GM19240 (cell line): ENCODE data around the gene NXPE3.

ENCODE experiments used
- DNase-seq: peaks from one replicate; pipeline ENCODE4 v3.0.0; 2011; ENCODE audit warnings: low spot score; ENCODE audit not compliant: insufficient read length

The NXPE3 gene

DNA sequence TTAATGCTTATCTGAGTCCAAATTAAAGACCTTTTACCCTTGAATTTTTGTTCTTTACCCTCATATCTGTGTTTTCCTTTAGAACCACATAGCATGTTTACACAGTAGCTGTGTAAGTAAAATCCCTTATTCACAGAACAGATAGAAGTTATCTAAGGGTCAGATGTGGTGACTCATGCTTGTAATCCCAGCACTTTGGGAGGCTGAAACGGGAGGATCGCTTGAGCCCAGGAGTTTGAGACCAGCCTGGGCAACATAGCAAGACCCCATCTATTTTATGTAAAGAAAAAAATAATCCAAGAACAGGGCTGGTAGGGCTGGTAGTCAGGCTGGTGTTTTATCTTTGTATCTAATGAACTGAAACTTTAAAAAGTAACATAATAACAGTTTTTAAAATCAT is 23.2 kb downstream of the NXPE3 start:
- DNase-seq, result no peak

DNA sequence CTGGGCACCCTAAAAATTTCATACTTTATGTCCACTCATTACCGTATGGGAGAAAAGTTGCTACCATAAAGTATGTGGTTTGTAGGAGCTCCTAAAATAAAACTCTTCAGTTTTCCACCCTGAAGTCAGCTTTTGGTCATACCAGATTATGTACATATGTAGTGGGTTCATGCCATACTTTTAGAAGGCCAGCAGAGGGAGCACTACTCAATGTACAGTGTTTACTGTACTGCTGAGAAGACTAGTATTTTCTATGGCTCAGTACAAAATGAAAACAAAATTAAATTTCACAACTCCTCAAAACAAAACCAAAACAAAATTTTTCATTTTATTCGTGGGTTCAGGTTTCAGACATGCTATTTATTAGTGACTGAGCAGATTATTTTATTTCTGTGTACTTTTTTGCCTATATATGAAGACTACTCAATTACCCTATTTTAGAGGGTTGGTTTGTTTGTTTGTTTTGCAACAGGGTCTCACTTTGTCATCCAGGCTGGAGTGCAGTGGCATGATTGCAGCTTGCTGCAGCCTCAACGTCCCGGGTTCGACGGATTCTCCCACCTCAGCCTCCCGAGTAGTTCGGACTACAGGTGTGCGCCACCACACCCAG is 24.3 kb downstream of the NXPE3 start:
- no peak for DNase-seq

DNA sequence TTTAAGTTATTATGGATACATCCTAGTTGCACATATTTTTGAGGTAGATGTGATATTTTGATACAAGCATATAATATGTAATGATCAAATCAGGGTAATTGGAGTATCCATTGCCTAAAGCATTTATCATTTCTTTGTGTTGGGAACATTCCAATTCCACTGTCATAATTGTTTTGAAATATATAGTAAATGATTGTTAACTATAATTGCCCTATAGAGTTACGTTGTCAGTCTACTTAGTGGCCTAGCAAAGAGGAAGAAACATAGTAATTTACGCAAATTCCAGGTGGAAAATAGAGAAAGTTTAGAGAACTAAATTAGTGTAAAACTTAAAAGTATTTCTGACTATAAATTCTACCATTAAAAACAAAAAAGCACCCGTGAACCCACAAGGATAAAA is 24.9 kb downstream of the NXPE3 start:
- no peak for DNase-seq

DNA sequence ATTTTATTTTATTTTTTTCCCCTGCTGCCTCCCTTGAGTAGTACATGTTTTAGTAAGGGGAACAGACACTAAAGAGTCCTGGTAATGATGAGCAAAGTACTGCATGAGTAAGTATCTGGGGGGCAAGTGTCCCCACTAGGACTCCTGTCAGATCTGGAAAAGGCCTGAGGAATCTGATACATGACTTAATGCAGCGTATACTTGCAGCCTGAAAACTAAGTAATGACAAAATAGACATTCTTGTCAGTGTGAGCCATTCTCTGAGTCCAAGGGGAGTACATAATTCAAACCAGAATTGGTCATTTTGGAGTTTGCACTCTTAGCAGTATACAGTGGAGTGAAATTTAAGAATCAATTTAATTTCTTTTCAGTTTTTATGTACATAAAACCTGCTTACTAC is 27.5 kb downstream of the NXPE3 start:
- DNase-seq, result no peak

DNA sequence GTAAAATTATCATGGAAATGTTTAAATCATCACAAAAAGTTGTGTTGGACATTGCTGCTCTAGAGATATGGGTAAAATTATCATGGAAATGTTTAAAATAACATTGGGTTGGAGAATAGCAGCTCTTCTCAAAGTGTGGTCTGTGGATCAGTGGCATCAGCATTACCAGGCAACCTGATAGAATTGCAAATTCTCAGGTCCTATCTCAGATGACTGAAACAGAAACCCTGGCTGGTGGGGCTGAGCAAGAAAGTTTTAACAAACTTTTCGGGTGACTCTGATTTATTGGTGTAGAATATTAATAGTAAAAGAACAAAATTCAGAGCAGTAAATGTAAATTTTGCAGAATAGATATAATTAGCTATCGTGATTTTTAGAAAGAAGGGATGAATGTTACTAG is 28.9 kb downstream of the NXPE3 start:
- DNase-seq, result no peak

DNA sequence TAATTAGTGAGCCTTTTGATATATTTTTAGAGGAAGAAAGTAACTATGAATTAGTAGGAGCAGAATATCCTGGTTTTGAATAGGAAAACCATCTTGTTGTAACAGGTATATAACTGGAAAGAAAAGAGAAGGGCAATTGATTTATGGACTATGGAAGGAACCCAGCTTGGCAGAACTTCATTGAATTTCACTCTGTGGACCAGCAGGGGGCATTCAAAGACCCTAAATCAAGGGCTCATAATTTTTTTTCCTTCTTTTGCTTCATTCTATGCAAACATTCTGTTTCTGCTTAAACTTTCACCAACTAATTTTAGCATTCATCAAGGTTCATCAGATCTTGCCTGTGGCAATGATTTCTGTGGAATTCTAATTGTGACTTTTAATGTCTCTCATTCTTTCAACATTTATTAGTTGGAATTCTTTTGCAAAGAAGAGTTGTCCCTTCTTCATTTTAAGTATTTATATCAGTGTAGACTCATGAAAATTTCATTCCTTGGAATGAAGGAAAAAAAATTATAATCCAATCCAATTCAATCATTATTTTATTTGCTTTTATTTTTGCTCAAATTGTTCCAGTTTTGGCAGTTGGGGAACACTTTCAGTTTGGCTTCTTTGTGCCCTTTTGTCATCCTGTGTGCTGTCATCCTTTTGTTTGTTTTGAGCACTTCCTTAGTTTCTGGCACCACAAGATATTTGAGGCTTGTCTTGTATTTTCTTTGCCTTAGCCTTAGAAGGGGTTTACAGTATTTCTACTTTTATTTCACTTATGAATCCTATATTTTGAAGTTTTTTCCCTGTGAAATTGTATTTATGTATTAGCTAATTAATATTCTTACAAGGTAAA is 30.4 kb downstream of the NXPE3 start:
- DNase-seq, result no peak

DNA sequence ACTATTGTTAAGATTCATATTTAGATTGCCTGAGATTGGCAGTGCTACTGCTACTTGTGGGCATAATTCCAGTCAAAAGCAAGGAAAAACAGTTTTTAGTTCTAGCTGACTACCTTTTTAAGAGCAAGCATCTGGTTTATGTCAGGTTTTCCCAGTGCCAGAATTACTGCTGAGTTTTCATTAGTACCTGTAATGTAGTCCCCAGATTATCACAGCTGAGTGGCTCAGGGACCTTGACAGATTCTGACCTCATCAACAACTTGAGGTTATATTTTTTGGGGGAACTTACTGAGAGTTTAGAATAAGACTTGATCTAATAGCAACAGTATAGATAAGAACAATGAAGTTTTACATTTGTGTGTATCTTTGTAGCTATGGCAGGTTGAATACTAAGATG is 31.0 kb downstream of the NXPE3 start:
- no peak for DNase-seq

DNA sequence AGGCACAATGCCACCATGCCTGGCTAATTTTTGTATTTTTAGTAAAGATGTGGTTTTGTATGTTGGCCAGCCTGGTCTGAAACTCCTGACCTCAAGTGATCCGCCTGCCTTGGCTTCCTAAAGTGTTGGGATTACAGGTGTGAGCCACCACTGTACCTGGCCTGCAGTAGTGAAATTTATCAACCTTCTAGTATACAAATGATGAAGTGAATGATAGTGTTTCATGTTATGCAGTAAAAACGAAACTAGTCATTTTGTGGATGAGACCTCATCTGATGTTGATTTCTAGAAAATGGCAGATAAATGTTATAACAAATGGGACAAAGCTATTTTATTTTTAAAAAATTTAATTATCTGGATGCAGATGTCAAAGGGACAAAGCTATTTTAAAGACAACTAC is 32.9 kb downstream of the NXPE3 start:
- DNase-seq, result no peak

DNA sequence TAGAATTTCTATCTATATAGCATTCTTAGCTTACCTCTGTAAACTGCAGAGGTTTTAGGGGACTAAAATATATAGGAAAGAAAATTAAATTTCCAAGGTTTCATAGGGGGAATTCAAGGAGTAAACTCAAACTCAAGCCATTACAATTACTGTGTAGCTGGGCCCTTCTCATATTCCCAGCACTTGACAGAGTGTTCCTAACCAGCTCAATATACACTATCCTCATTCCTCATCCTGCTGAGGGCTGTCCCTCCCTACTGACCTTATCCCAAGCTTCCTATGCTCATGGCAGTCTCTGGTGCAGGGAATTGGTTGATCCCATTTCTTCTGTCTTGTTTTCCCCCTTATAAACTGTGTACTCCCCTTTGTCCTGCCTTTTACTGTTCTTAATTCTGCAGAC is 33.9 kb downstream of the NXPE3 start:
- DNase-seq, result no peak

DNA sequence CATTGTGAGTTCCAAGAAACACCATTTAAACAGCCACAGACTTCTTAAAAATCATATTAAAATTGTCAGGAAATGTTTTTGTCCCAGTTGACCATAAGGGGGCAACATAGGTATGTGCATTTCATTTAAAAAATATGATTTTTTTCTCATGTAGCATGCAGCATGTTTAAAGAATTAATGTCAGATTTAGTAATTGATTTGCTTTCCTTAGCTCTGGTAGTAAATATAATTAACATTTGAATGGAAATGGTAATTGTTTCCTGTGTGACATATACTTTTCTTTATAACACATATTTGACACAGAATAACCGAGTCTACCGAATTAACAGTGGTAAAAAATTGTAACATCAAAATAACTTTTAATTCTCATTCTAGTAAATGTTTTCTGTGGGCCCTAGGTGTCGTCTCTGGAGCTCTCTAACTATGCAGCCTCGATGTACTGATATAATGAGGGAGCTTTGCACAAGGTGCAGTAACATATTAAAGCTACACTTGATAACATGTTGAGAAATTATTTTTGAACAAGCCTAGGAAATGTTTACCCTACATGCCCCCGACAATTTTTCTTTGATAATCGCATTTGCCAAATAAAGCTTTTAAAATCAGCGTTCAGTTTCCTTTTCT is 34.9 kb downstream of the NXPE3 start:
- no peak for DNase-seq

DNA sequence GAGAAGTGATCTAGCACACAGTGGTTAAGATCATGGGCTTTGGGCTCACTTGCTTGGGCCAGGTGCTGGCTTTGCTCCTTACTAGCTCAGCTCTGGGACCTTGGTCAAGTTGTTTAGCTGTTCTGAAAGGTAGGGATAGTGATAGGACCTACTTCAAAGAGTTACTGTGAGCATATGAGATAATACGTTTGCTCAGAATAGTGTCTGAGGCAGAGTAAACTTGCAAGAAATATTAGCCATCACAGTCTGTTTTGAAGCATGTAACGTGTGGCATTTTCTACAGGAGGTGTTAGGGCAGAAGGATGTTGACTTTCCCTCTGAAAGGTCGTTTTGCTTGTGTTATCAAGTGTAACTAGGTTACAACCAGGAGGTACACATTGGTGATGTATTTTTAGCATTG is 35.8 kb downstream of the NXPE3 start:
- DNase-seq, result no peak

DNA sequence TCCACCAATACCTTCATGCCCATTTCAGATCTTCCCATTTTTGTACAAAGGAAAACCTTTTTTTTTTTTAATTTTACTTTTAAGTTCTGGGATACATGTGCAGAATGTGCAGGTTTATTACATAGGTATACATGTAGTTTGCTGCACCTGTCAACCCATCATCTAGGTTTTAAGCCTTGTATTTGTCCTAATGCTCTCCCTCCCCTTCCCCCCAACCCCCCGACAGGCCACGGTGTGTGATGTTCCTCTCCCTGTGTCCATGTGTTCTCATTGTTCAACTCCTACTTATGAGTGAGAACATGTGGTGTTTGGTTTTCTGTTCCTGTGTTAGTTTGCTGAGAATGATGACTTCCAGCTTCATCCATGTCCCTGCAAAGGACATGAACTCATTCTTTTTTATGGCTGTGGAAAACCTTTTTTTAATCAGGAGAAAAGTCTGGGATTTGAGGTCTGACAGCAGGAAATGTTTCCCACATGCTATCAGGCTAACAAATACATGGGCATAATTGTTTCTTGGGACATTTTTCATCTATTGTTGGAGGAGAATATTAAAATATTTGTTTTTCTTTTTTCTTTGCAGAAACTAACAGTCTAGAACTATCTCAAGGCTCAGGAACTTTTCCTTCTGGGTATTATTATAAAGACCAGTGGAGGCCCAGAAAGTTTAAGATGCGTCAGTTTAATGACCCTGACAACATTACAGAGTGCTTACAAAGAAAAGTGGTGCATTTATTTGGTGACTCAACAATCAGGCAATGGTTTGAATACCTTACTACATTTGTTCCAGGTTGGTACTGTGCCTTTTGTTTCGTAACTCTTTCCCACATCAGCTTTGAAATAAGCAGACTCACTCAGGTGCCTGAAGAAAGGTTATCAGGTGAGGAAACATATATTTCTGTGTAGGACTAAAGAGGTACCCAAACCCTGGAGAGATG is 37.5 kb downstream of the NXPE3 start:
- no peak for DNase-seq

DNA sequence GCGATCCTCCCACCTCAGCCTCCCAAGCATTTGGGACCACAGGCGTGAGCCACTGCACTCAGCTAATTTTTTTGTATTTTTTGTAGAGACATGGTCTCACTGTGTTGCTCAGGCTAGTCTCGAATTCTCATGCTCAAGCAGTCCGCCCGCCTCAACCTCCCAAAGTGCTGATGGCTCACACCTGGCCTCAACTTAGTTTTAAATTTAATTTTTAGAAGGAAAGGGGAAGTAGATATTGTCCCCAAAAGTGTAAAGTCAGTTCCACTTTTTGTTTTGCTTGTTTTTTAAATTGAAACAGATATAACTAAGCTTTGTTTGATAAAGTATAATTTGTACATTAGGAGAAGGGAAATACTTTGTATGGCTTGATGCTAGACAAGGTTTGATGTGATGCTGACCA is 39.0 kb downstream of the NXPE3 start:
- DNase-seq, result no peak

DNA sequence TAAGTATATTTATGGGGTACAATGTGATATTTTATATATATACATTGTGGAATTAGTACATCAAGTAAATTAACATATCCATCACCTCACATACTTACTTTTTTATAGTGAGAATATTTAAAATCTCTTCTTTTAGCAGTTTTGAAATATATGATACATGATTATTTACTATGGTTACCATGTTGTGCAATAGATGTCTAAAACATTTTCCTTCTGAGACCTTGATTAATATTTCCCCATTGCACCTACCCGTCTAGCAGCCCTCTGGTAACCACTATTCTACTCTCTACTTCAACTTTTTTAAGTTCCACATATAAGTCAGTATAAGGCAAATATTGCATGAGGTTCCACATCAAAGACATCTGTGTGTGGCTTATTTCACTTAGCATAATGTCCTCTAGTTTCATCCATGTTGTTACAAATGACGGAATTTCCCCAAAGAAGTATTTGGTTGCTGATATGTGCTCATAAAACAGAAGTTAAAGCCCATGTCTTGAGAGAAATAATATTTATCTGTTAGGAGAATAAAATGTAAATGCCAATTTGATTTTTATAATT is 40.7 kb downstream of the NXPE3 start:
- DNase-seq, result no peak

DNA sequence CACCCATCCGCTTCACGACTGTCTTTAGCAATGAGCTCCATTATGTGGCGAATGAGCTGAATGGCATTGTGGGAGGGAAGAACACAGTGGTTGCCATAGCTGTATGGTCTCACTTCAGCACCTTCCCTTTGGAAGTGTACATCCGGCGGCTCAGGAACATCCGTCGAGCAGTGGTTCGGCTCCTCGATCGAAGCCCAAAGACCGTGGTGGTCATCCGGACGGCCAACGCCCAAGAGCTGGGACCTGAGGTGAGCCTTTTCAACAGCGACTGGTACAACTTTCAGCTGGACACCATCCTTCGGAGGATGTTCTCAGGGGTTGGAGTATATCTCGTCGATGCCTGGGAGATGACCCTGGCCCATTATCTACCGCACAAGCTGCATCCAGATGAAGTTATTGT is 42.5 kb downstream of the NXPE3 start:
- DNase-seq, result no peak

DNA sequence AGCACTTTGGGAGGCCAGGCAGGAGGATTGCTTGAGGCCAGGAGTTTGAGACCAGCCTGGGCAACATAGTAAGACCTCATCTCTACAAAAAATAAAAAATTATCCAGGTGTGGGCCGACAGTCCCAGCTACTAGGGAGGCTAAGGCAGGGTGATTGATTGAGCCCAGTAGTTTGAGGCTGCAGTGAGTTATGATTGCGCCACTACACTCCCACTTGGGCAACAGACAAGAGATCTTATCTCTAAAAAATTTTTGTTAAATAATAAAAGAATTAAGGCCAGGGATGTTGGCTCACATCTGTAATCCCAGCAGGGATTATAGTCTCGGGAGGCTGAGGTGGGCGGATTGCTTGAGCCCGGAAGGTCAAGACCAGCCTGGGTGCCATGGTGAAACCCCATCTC is 44.5 kb downstream of the NXPE3 start:
- no peak for DNase-seq

DNA sequence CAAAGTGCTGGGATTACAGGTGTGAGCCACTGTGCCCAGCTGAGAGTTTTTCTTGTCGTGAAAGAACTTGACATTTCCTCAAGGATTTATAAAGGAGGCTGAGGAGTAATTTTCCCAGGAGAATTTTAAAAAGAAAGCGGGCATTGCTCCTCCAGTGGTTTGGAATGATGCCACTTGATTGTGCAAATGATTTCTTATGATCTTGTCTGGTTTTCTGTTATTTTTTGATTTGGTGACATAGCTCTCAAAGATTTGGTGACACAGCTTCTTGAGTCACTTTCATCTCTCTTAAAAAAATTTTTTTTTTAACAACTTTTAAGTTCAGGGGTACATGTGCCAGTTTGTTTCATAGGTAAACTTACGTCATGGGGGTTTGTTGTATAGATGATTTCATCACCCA is 45.7 kb downstream of the NXPE3 start:
- DNase-seq, result no peak

DNA sequence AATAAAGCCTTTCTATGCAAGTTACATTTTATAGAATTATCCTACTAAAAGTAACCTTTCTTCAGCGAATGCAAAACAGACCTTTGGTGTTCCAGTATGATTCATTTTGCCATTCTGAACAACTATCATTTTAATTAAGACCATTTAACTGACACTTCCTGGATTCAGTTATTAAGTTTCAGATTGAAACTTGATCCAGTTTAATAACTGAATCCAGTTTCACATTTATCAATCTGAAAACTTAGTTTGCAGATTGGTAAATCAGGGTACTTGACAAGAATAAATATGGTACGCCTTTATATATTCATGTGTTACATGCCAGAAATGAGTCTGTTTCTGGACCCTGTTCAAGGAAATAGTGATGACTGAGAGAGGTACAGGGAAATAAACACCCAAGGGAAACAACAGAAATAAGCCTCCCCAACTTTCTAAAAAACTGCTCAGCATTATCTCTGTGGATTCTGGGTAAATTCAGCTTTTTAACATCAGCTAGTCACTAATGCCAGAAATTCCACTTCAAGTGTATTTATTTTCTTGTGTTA is 47.0 kb downstream of the NXPE3 start:
- DNase-seq, result no peak

DNA sequence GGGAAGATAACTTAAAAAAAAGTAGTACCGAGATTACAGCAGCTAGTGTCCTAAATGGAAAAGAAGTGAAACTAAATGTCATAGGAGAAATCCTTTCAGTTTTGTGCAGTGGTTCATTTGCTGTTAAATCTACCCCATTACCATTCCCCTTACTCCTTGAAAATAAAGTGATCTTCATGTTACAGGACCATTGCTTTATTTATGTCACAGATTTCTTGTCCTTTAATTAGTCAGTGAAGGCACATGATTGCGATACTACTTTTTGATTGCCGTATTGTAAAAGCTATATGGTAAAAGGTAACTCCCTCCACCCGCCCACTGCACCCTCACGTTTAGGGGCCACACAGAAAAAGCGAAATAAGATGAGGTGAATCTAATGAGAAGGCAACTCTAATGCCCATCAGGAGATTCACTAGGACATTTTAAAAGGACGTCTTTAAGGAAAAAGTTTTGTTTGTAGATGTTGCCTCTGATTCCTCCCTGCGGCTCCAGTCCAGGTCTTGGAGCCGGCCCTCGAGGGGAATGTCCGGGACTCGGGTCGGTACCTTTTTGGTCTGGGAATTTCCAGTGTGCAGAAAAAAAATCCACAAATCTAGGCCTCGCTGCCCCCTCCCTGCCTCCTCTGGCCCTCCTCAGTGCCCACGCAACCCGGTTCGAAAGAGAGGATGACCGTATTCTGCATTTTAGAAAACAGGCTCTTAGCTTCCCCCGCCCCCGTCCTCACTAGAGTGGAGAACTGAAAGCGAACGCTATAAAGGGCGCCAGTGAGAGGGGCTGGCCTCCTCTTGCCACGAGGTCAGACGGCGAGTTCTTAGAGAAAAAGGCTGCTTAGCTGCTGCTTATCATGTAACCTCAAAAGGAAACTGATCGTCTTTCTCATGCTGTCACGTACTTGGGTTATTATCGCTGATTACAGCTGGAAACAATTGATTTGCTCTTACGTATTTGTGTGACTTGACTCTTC is 48.5 kb downstream of the NXPE3 start:
- DNase-seq, result peak; percentile 59

DNA sequence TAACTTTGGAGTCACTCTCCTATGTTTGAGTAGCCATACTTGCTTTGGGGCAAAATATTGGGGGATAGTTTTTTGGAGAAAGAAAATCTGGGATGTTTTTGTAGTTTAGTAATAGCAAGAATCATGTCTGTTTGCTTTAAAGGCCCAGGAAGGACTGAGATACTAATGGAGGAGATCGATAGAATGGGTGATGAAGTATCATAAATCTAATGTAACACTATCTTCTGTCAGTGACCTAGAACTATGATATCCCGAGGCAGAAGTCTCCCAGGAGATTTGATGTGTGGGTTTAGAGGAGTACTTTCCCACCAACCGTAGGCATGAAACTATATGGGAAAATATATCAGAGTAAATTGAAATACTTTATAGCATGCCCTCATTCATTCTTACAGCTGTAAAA is 49.3 kb downstream of the NXPE3 start:
- DNase-seq, result no peak
